Activated CD4-positive, alpha-beta T cell treated with anti-CD3 and anti-CD28 coated beads, Interleukin-2, amount 10 ng/mL, durations not matched to agents 24 days and 14 days (primary cell): ENCODE data around the gene OXSR1. TPM values are rescaled to one million over a fixed set of nuclear protein-coding genes. Genes with fewer than 3 reads are reported as not detected.

Source experiments
- DNase-seq: peaks from one replicate; pipeline ENCODE4 v3.0.0; 2022
- H3K27ac Mint-ChIP-seq: one replicate; pipeline ENCODE4 v1.8.0; 2022; ENCODE audit warnings: mild to moderate bottlenecking, mixed read lengths
- H3K27me3 Mint-ChIP-seq: one replicate; pipeline ENCODE4 v1.8.0; 2022; ENCODE audit warnings: mixed read lengths
- H3K36me3 Mint-ChIP-seq: one replicate; pipeline ENCODE4 v1.8.0; 2022; ENCODE audit warnings: low read depth, mild to moderate bottlenecking, mixed read lengths
- H3K4me1 Mint-ChIP-seq: one replicate; pipeline ENCODE4 v1.8.0; 2021; ENCODE audit warnings: mixed read lengths
- H3K4me3 Mint-ChIP-seq: one replicate; pipeline ENCODE4 v1.8.0; 2022; ENCODE audit warnings: mild to moderate bottlenecking, moderate library complexity, mixed read lengths
- H3K9me3 Mint-ChIP-seq: one replicate; pipeline ENCODE4 v1.8.0; 2021; ENCODE audit warnings: mixed read lengths
- intact Hi-C: fragments of 100-400 bp; cut with micrococcal nuclease; formaldehyde crosslinking; loops from one replicate; pipeline ENCODE4 v1.15.1; 2023
- total RNA-seq: library from RNA; stranded (reverse); gene quantifications from 2 replicates; pipeline ENCODE4 v1.2.3, GENCODE V29; 2022

OXSR1 gene
- total RNA-seq, 1 donor from 2014 or later = 56.4 TPM

DNA sequence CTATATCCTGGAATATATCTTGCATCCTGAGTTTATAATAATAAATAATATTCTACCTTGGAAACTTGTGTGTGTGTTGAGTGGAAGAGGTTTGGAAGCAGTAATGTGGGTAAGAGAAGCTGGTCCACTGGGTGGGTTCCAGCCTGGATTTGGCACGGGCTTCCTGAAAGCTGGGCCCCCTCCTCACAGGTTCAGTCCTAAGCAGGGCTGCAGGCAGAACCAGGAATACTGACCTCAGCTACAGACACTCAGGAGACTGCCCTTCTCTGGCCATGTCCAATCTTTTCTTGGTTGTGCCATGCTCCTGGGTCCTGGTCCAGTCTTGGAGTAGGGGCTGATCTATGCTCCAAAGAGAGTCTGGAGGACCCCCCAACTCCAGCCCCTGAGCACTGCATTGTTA lies 22.4 kb upstream of the OXSR1 start:
- H3K36me3 Mint-ChIP-seq = peaks cover 23% of the 10 kb centered on the region
- H3K27ac Mint-ChIP-seq = no peak overlapping the region
- peaks cover 4% of the 10 kb centered on the region for H3K27me3 Mint-ChIP-seq
- peaks cover 32% of the 10 kb centered on the region for H3K4me1 Mint-ChIP-seq
- intact Hi-C loops = no loop called here
- no peak for DNase-seq
- H3K9me3 Mint-ChIP-seq = peaks cover 16% of the 10 kb centered on the region
- H3K4me3 Mint-ChIP-seq = no peak overlapping the region

DNA sequence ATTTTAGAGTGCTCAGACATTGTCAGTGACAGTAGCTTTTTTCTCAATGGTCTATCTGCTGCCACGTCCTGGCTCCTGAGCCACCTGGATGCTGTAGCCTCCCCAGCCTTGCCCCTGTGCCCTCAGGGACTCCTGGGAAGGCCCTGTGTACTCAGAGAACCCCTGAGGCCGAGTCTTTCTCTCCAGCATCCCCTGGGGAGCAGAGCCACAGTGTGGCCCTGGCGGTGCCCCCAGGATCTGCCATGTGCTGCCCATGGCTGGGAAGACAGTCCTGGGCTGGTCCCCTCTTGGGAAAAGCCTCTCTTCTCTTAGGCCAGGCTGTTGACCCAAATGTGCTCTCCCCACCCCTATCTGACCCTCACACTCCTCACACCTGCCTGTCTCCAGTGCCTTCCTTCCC lies 21.8 kb upstream of the OXSR1 start:
- no peak for DNase-seq
- intact Hi-C loops = no loop called here
- Mint-ChIP-seq H3K27me3 (peaks cover 4% of the 10 kb centered on the region), H3K4me1 (peaks cover 28% of the 10 kb centered on the region), H3K36me3 (peaks cover 23% of the 10 kb centered on the region), H3K9me3 (peaks cover 16% of the 10 kb centered on the region), H3K4me3 (no peak overlapping the region), H3K27ac (no peak overlapping the region)

DNA sequence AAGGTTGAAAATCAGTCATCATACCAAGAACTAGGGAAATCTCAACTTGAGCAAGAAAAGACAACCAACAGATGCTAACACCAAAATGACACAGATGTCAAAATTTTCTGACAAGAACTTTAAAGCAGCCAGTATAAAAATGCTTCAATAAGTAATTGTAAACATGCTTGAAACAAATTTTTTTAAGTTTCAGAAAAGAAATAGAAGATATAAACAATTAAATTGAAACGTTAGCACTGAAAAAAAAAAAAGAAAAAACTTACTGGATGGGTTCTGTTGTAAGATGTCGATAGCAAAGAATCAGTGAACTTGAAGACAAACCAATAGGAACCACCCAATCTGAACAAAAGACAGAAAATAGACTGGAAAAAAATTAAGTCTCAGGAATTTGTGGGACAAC lies 18.8 kb upstream of the OXSR1 start:
- H3K4me3 Mint-ChIP-seq = no peak overlapping the region
- H3K27me3 Mint-ChIP-seq = peaks cover 4% of the 10 kb centered on the region
- no peak overlapping the region for H3K27ac Mint-ChIP-seq
- intact Hi-C loops = no loop called here
- H3K9me3 Mint-ChIP-seq = peaks cover 16% of the 10 kb centered on the region
- H3K4me1 Mint-ChIP-seq = peaks cover 17% of the 10 kb centered on the region
- no peak for DNase-seq
- peaks cover 10% of the 10 kb centered on the region for H3K36me3 Mint-ChIP-seq

DNA sequence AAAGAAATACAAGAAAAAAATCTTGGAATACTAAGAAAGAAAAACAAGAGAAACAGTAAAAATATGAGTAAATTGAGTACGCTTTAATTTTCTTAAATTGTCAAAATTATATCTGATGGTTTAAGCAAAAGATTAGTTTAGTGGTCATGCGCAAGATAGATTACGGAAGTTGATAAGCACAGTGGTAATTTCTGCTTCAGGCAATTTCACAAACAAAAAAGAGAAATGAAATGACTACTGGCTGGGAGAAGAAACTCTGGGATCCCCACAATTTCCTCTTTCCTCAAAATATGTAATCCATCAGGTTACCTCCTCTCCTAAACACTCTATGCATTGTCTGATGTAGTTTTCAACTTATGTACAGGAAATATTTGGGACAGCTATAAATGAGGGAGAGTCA lies 17.9 kb upstream of the OXSR1 start:
- intact Hi-C loops = no loop called here
- peaks cover 4% of the 10 kb centered on the region for H3K27me3 Mint-ChIP-seq
- no peak overlapping the region for H3K4me3 Mint-ChIP-seq
- H3K36me3 Mint-ChIP-seq = peaks cover 2% of the 10 kb centered on the region
- DNase-seq = no peak
- peaks cover 17% of the 10 kb centered on the region for H3K4me1 Mint-ChIP-seq
- H3K27ac Mint-ChIP-seq = no peak overlapping the region
- H3K9me3 Mint-ChIP-seq = peaks cover 16% of the 10 kb centered on the region

DNA sequence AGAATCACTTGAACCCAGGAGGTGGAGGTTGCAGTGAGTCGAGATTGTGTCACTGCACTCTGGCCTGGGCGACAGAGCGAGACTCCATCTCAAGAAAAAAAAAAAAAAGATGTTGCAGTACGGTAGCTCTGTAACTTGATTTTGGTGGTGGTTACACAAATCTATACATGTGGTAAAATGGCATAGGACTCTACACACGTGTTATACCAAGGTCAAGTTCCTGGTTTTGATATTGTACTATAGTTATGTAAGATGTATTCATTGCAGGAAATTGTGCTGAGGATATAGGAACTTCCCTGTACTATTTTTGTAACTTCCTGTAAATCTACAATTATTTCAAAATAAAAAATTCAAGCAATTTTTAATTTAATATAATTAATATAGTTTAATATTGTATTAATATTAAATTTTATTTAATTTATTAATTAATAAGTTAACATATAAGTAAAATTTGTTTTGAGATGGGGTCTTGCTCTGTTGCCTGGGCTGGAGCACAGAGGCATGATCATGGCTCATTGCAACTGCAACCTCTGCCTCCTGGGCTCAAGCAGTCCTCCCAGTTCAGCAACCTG lies 16.9 kb upstream of the OXSR1 start:
- Mint-ChIP-seq H3K4me3 (no peak overlapping the region), H3K27ac (no peak overlapping the region), H3K9me3 (peaks cover 16% of the 10 kb centered on the region), H3K4me1 (peaks cover 26% of the 10 kb centered on the region), H3K36me3 (peaks cover 2% of the 10 kb centered on the region), H3K27me3 (peaks cover 4% of the 10 kb centered on the region)
- no peak for DNase-seq
- intact Hi-C loops = no loop called here

DNA sequence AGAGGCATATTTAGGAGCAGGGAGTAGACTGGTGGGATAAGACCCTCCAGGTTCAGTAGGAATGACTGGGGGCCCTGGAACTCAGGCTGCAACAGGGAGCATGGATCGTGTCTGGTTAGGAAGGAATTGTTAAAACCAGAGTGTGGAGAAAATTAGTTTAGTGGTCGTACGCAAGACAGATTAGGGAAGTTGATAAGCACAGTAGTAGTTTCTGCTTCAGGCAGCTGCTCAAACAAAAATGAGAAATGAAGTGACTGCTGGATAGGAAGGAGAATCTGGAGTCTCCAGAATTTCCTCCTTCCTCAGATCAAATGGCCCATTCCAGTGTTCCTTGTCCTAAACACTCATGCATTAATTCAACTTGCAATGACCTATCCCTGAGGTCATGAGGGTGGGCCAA lies 15.6 kb upstream of the OXSR1 start:
- H3K27ac Mint-ChIP-seq = no peak overlapping the region

DNA sequence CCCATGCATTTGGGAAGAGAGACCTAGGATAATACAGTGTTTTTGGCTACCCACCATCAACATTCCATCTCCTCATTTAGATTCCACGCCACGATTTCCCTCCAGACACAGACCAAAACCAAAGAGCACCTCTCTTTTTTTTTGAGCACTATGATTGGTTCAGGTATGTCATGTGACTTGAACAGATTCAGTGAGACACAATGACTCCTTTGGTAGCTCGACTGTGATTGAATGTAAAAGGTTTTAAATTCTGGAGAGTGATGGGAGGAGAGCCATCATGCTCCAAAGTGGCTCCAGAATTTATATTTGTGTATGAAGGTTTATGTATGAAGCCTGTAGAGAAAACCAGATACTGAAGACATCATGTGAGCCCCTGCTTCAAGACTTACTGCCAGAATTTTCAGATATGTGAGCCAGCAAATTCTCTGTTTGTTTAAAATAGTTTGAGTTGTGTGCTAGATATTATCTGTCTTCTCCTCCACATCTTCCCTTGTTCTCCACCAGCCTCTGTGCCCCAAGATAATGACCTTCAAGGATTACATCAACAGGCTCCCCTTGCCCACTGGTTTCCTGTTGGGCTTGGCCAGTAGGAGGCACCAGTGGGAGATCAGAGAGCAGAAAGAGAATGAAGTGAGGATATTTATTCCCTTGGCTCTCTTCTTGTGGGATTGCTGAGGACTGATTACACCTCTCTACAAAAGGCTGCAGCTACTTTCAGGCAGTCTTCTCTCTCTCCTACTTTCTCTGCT lies 14.4 kb upstream of the OXSR1 start:
- H3K4me3 Mint-ChIP-seq = no peak overlapping the region
- intact Hi-C loops = loop anchor here (2.0 kb wide), 1 partner anchor 14 kb away; the partner anchor contains the start of gene ACAA1
- peak; percentile 58 for DNase-seq
- peaks cover 2% of the 10 kb centered on the region for H3K36me3 Mint-ChIP-seq
- H3K9me3 Mint-ChIP-seq = peaks cover 16% of the 10 kb centered on the region
- no peak overlapping the region for H3K27ac Mint-ChIP-seq
- H3K4me1 Mint-ChIP-seq = peaks cover 39% of the 10 kb centered on the region
- H3K27me3 Mint-ChIP-seq = peaks cover 4% of the 10 kb centered on the region

More for the DNA sequence above, 15.6 kb upstream of the OXSR1 start:
- no peak for DNase-seq
- H3K4me3 Mint-ChIP-seq = no peak overlapping the region
- intact Hi-C loops = loop anchor here (2.0 kb wide), 1 partner anchor 13 kb away; the partner anchor contains the start of gene ACAA1
- peaks cover 2% of the 10 kb centered on the region for H3K36me3 Mint-ChIP-seq
- peaks cover 4% of the 10 kb centered on the region for H3K27me3 Mint-ChIP-seq
- peaks cover 34% of the 10 kb centered on the region for H3K4me1 Mint-ChIP-seq
- peaks cover 16% of the 10 kb centered on the region for H3K9me3 Mint-ChIP-seq

DNA sequence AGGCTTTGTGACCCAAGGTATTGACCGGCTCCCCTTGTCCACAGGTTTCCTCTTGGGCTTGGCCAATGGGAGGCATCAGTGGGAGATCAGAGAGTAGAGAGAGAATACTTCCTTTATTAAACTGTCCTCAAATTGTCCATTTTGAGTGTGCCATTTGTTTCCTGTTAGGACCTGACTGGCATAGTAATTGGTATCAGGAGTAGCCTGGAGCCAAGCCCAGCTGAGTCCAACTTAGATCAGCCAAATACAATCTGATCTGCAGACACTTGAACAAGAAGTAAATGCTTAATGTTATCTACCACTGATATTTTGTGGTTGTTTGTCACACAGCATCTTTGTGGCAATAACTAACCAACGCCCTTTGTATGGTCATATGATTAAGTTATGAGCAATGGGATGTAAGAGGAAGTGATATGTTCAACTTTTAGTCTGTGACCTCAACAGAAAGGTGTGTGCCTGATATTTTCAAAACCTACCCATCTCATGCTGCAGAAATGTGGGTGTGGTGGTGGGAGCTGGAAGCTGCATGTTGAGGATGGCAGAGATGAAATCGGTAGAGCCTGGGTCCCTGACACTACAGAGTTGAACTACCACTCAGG lies 13.6 kb upstream of the OXSR1 start:
- Mint-ChIP-seq H3K27me3 (no peaks in the 10 kb centered on the region), H3K9me3 (peaks cover 8% of the 10 kb centered on the region), H3K4me1 (peaks cover 39% of the 10 kb centered on the region), H3K36me3 (no peaks in the 10 kb centered on the region), H3K27ac (peak overlapping the region; percentile 65), H3K4me3 (peak overlapping the region; percentile 17)
- intact Hi-C loops = loop anchor here (2.0 kb wide), 2 partner anchors 15 to 17 kb away; partner anchors contain the start of gene ACAA1
- peak; percentile 65 for DNase-seq

DNA sequence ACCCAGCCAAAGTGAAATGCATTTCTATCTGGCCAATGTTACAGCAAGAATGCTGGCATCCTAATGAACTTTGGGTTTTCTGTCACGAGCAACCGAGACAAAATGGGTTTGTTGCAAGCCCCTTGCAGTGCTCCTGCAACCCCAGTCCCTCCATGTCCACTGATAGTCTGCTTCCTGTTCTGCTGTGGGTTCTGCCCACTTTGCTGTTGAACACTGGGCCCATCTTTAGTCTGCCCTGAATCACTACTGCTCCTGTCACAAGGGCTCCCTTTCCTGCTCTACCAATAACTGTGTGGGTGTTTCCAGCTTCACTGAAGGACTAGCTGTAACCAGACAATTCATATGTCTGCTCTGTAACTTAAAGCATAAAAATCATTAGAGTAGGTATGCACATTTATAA lies 12.7 kb upstream of the OXSR1 start:
- DNase-seq = peak; percentile 48
- Mint-ChIP-seq H3K4me1 (peaks cover 39% of the 10 kb centered on the region), H3K36me3 (no peaks in the 10 kb centered on the region), H3K27ac (peak overlapping the region; percentile 63), H3K9me3 (peaks cover 2% of the 10 kb centered on the region), H3K4me3 (no peak overlapping the region), H3K27me3 (no peaks in the 10 kb centered on the region)
- intact Hi-C loops = loop anchor here (2.0 kb wide), 1 partner anchor 16 kb away; no protein-coding TSS in a partner anchor

DNA sequence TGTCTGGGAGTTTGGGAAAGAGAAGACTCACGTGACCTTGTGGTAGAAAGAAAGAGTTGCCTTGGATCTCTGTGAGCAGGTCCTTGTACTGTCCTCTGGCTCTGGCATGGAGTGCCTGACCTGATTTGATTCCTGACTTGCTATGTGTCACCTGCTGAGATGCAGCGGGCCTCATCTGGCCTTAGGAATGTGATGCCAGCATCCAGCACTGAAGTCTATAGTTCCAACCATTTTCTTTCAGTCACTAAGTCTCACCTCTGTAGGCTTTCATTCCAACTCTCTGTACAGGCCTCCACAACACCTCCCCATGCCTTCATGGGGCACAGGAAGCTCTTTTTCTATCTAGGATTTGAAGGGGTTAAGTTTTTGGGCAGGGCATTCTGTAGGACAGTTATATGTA lies 12.1 kb upstream of the OXSR1 start:
- no peak overlapping the region for H3K4me3 Mint-ChIP-seq
- peaks cover 39% of the 10 kb centered on the region for H3K4me1 Mint-ChIP-seq
- H3K9me3 Mint-ChIP-seq = no peaks in the 10 kb centered on the region
- DNase-seq = peak; percentile 50
- intact Hi-C loops = loop anchor here (2.0 kb wide), 1 partner anchor 16 kb away; no protein-coding TSS in a partner anchor
- no peaks in the 10 kb centered on the region for H3K36me3 Mint-ChIP-seq
- H3K27ac Mint-ChIP-seq = no peak overlapping the region
- no peaks in the 10 kb centered on the region for H3K27me3 Mint-ChIP-seq

DNA sequence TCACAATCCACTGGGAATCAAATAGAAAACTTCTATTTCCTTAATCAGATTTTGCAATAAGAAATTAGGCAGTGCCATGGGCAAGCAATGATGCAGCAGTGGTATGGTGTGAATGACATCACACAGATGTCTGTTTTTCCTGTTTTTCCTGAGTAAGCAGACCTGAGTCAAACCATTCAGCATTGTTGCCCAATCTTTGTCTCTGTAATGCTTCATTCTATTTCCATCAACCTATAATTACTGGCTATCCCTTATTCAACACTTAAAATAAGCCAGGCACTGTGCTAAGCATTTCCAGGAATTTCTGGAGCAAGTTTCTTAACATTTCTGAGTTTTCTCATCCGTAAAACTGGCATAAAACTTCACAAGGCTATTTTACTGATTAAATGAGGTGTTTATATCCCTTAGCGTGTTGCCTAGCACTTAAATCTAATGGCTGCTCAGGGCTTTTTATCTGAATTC lies 11.3 kb upstream of the OXSR1 start:
- peak; percentile 47 for DNase-seq
- H3K27me3 Mint-ChIP-seq = no peaks in the 10 kb centered on the region
- H3K4me3 Mint-ChIP-seq = no peak overlapping the region
- intact Hi-C loops = no loop called here
- no peak overlapping the region for H3K27ac Mint-ChIP-seq
- H3K4me1 Mint-ChIP-seq = peaks cover 39% of the 10 kb centered on the region
- H3K9me3 Mint-ChIP-seq = no peaks in the 10 kb centered on the region
- no peaks in the 10 kb centered on the region for H3K36me3 Mint-ChIP-seq

DNA sequence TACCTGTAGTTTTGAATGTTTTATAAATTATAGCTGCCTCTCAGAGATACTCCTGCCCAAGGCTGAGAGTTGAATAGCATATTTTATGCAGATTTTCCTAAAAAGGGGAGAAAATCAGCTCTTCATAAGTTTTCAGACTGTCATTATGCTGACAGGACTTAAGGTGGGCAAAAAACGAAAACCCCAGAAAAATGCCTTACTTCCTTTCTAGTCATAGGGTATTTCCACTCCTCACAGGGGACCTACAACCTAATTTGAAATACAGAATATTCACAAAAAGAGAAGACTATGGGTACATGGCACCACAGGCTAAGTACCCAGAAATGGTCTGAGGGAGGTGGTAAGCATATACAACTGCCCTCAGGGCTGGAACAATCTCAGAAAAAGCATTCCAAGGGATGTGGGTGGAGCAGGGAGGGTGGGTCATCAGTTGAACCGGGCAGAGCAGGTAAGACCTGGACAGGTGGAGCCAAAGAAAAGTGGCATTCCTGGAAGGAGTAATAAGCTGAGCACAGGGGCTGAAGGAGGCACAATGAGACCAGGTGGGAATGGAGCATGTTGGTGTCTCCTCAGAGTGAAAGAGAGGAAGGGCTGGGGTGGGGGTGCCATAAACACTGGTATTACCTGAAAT lies 10.6 kb upstream of the OXSR1 start:
- DNase-seq = peak; percentile 49
- intact Hi-C loops = no loop called here
- peaks cover 36% of the 10 kb centered on the region for H3K4me1 Mint-ChIP-seq
- no peak overlapping the region for H3K27ac Mint-ChIP-seq
- no peaks in the 10 kb centered on the region for H3K9me3 Mint-ChIP-seq
- H3K36me3 Mint-ChIP-seq = no peaks in the 10 kb centered on the region
- H3K4me3 Mint-ChIP-seq = no peak overlapping the region
- H3K27me3 Mint-ChIP-seq = no peaks in the 10 kb centered on the region

DNA sequence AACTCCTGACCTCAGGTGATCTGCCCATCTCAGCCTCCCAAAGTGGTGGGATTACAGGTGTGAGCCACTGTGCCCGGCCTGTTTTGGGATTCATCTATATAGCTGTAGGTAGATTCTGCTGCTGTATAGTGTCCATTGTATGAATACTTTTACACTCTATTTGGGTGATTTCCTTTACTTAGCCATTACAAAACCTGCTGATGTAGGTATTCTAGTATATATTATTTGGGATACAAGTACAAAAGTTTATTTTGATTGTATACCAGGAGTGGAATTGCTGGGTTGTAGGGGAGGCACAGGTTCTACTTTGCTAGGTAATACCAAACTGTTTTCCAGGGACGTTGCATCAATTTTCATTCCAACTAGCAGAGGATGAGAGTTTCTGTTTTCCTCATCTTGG lies 9.5 kb upstream of the OXSR1 start:
- Mint-ChIP-seq H3K4me1 (peaks cover 34% of the 10 kb centered on the region), H3K27ac (no peak overlapping the region), H3K4me3 (no peak overlapping the region), H3K9me3 (no peaks in the 10 kb centered on the region), H3K36me3 (no peaks in the 10 kb centered on the region), H3K27me3 (no peaks in the 10 kb centered on the region)
- no peak for DNase-seq
- intact Hi-C loops = no loop called here

DNA sequence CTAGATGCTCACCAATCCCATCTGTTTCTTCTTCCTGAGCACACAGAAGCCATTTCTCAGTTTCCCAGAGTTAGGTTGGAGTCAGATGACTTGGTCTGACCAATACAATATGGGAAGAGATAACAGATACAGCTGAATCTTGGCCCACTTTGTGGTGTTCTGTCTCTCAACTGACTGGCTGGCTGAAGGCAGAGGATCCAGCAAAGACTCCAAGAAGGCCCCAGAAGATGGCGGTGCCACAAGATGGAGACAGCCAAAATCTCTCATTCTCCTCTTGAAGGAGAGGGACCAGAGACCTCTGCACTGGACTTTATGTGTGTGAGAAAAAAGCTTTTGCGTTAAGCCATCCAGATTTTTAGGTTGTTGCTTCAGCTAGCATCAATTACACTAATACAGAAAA lies 8.2 kb upstream of the OXSR1 start:
- no peaks in the 10 kb centered on the region for H3K27me3 Mint-ChIP-seq
- no peaks in the 10 kb centered on the region for H3K9me3 Mint-ChIP-seq
- no peaks in the 10 kb centered on the region for H3K36me3 Mint-ChIP-seq
- intact Hi-C loops = no loop called here
- peaks cover 22% of the 10 kb centered on the region for H3K4me1 Mint-ChIP-seq
- no peak overlapping the region for H3K4me3 Mint-ChIP-seq
- no peak overlapping the region for H3K27ac Mint-ChIP-seq
- peak; percentile 50 for DNase-seq
